ENCODE data around the gene TNFSF12.

The TNFSF12 gene

DNA sequence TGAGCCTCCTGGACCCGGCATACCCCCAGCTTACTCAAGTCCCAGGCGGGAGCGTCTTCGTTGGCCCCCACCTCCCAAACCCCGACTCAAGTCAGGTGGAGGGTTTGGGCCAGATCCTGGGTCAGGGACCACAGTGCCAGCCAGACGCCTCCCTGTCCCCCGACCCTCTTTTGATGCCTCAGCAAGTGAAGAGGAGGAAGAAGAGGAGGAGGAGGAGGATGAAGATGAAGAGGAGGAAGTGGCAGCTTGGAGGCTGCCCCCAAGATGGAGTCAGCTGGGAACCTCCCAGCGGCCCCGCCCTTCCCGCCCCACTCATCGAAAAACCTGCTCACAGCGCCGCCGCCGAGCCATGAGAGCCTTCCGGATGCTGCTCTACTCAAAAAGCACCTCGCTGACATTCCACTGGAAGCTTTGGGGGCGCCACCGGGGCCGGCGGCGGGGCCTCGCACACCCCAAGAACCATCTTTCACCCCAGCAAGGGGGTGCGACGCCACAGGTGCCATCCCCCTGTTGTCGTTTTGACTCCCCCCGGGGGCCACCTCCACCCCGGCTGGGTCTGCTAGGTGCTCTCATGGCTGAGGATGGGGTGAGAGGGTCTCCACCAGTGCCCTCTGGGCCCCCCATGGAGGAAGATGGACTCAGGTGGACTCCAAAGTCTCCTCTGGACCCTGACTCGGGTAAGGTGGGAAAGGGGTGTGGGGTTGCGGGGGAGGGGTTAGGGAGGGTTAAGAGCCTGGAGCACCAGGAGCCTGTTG is 14.4 kb downstream of the TNFSF12 start:
- ATAC-seq, result no peak
- TF ChIP-seq PPARA (CRISPR knock-in tag; IDR thresholded peaks at IDR 0.05; ENCODE audit: borderline replicate concordance), result no peak
- no peak for TF ChIP-seq TOX (CRISPR knock-in tag; IDR thresholded peaks at IDR 0.05; ENCODE audit: borderline replicate concordance)
- no peak for TF ChIP-seq GLIS3 (CRISPR knock-in tag; IDR thresholded peaks at IDR 0.05)
- TF ChIP-seq RARB (CRISPR knock-in tag; IDR thresholded peaks at IDR 0.05), result no peak
- TF ChIP-seq ZNF8 (CRISPR knock-in tag; IDR thresholded peaks at IDR 0.05), result no peak
- no peak for TF ChIP-seq ZNF70 (CRISPR knock-in tag; IDR thresholded peaks at IDR 0.05)
- TF ChIP-seq, protein P1, sequence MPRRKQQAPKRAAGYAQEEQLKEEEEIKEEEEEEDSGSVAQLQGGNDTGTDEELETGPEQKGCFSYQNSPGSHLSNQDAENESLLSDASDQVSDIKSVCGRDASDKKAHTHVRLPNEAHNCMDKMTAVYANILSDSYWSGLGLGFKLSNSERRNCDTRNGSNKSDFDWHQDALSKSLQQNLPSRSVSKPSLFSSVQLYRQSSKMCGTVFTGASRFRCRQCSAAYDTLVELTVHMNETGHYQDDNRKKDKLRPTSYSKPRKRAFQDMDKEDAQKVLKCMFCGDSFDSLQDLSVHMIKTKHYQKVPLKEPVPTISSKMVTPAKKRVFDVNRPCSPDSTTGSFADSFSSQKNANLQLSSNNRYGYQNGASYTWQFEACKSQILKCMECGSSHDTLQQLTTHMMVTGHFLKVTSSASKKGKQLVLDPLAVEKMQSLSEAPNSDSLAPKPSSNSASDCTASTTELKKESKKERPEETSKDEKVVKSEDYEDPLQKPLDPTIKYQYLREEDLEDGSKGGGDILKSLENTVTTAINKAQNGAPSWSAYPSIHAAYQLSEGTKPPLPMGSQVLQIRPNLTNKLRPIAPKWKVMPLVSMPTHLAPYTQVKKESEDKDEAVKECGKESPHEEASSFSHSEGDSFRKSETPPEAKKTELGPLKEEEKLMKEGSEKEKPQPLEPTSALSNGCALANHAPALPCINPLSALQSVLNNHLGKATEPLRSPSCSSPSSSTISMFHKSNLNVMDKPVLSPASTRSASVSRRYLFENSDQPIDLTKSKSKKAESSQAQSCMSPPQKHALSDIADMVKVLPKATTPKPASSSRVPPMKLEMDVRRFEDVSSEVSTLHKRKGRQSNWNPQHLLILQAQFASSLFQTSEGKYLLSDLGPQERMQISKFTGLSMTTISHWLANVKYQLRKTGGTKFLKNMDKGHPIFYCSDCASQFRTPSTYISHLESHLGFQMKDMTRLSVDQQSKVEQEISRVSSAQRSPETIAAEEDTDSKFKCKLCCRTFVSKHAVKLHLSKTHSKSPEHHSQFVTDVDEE (CRISPR knock-in tag; IDR thresholded peaks at IDR 0.05), result no peak
- no peak for TF ChIP-seq ZNF565 (CRISPR knock-in tag; conservative IDR thresholded peaks at IDR 0.05; ENCODE audit: low read depth)
- no peak for TF ChIP-seq ARNTL (CRISPR knock-in tag; IDR thresholded peaks at IDR 0.05; ENCODE audit: borderline replicate concordance, low read depth)

DNA sequence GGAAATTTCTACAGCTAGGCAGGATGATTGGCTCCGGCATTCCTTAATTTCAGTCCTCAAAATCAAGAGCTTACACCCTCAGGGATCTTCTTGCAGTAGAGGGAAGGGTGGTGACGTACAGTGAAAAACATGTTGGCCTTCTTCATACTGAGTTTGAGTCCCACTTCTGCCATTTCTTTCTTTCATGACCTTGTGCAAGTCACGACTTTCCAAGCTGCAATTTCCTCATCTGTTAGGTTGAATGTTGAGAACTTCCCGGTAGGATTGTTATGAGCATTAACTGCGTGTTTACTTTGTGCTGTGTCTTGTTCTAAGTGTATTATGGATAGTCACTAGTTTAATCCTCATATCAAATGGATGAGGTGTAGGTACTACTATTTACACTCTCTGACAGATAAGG is 20.7 kb downstream of the TNFSF12 start:
- TF ChIP-seq TCF4 (CRISPR knock-in tag; IDR thresholded peaks at IDR 0.05; ENCODE audit: borderline replicate concordance) (no peak), ZNF8 (CRISPR knock-in tag; IDR thresholded peaks at IDR 0.05) (no peak), TOX (CRISPR knock-in tag; IDR thresholded peaks at IDR 0.05; ENCODE audit: borderline replicate concordance) (no peak), ISL1 (CRISPR knock-in tag; IDR thresholded peaks at IDR 0.05) (no peak), ZC3H10 (CRISPR knock-in tag; IDR thresholded peaks at IDR 0.05) (no peak), OSR1 (CRISPR knock-in tag; IDR thresholded peaks at IDR 0.05) (no peak), ZFP3 (CRISPR knock-in tag; IDR thresholded peaks at IDR 0.05) (no peak), ZNF565 (CRISPR knock-in tag; conservative IDR thresholded peaks at IDR 0.05; ENCODE audit: low read depth) (no peak), ESRRG (CRISPR knock-in tag; IDR thresholded peaks at IDR 0.05) (no peak), ARNTL (CRISPR knock-in tag; IDR thresholded peaks at IDR 0.05; ENCODE audit: borderline replicate concordance, low read depth) (no peak), ZFP30 (CRISPR knock-in tag; IDR thresholded peaks at IDR 0.05) (no peak)
- TF ChIP-seq, protein P1 (CRISPR knock-in tag; IDR thresholded peaks at IDR 0.05), result no peak
- TF ChIP-seq, protein P2, sequence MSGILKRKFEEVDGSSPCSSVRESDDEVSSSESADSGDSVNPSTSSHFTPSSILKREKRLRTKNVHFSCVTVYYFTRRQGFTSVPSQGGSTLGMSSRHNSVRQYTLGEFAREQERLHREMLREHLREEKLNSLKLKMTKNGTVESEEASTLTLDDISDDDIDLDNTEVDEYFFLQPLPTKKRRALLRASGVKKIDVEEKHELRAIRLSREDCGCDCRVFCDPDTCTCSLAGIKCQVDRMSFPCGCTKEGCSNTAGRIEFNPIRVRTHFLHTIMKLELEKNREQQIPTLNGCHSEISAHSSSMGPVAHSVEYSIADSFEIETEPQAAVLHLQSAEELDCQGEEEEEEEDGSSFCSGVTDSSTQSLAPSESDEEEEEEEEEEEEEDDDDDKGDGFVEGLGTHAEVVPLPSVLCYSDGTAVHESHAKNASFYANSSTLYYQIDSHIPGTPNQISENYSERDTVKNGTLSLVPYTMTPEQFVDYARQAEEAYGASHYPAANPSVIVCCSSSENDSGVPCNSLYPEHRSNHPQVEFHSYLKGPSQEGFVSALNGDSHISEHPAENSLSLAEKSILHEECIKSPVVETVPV (CRISPR knock-in tag; IDR thresholded peaks at IDR 0.05), result no peak
- TF ChIP-seq, protein P3, sequence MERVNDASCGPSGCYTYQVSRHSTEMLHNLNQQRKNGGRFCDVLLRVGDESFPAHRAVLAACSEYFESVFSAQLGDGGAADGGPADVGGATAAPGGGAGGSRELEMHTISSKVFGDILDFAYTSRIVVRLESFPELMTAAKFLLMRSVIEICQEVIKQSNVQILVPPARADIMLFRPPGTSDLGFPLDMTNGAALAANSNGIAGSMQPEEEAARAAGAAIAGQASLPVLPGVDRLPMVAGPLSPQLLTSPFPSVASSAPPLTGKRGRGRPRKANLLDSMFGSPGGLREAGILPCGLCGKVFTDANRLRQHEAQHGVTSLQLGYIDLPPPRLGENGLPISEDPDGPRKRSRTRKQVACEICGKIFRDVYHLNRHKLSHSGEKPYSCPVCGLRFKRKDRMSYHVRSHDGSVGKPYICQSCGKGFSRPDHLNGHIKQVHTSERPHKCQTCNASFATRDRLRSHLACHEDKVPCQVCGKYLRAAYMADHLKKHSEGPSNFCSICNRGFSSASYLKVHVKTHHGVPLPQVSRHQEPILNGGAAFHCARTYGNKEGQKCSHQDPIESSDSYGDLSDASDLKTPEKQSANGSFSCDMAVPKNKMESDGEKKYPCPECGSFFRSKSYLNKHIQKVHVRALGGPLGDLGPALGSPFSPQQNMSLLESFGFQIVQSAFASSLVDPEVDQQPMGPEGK (CRISPR knock-in tag; IDR thresholded peaks at IDR 0.05; ENCODE audit: borderline replicate concordance), result no peak
- TF ChIP-seq, protein P4, sequence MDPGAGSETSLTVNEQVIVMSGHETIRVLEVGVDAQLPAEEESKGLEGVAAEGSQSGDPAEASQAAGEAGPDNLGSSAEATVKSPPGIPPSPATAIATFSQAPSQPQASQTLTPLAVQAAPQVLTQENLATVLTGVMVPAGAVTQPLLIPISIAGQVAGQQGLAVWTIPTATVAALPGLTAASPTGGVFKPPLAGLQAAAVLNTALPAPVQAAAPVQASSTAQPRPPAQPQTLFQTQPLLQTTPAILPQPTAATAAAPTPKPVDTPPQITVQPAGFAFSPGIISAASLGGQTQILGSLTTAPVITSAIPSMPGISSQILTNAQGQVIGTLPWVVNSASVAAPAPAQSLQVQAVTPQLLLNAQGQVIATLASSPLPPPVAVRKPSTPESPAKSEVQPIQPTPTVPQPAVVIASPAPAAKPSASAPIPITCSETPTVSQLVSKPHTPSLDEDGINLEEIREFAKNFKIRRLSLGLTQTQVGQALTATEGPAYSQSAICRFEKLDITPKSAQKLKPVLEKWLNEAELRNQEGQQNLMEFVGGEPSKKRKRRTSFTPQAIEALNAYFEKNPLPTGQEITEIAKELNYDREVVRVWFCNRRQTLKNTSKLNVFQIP (CRISPR knock-in tag; IDR thresholded peaks at IDR 0.05; ENCODE audit: borderline replicate concordance, low read depth), result no peak
- no peak for ATAC-seq
